ENCODE data around the gene USP3. TPM values are rescaled to one million over a fixed set of nuclear protein-coding genes. Genes with fewer than 3 reads are reported as not detected.

The USP3 gene
- total and polyA plus RNA-seq, 2 of the 13 experiments (the other 11 are each of a cell fraction or from before 2014, with no cell fraction given) = 14.3 to 61.2 TPM

GRCh38 chr15:63503739-63504246 lies 600 bp upstream of the USP3 start (continued):
- TF ChIP-seq, protein P1, sequence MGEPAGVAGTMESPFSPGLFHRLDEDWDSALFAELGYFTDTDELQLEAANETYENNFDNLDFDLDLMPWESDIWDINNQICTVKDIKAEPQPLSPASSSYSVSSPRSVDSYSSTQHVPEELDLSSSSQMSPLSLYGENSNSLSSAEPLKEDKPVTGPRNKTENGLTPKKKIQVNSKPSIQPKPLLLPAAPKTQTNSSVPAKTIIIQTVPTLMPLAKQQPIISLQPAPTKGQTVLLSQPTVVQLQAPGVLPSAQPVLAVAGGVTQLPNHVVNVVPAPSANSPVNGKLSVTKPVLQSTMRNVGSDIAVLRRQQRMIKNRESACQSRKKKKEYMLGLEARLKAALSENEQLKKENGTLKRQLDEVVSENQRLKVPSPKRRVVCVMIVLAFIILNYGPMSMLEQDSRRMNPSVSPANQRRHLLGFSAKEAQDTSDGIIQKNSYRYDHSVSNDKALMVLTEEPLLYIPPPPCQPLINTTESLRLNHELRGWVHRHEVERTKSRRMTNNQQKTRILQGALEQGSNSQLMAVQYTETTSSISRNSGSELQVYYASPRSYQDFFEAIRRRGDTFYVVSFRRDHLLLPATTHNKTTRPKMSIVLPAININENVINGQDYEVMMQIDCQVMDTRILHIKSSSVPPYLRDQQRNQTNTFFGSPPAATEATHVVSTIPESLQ (CRISPR knock-in tag; conservative IDR thresholded peaks at IDR 0.05) = no peak
- no peak for TF ChIP-seq ESRRA (CRISPR knock-in tag; IDR thresholded peaks at IDR 0.05; ENCODE audit: low read depth)
- TF ChIP-seq NR2F2 (IDR thresholded peaks at IDR 0.05; ENCODE audit: borderline replicate concordance, low read depth) = no peak
- TF ChIP-seq TERF1 (CRISPR knock-in tag; IDR thresholded peaks at IDR 0.05) = no peak
- peak; percentile 86; the same call in 1 of the 2 replicates for TF ChIP-seq NAIF1 (CRISPR knock-in tag; IDR thresholded peaks at IDR 0.05; ENCODE audit: borderline replicate concordance)
- TF ChIP-seq CHD4 (IDR thresholded peaks at IDR 0.05; ENCODE audit: borderline replicate concordance, low read length) = peak; percentile 22; the same call in 1 of the 2 replicates
- no peak for TF ChIP-seq ZNF260 (CRISPR knock-in tag; IDR thresholded peaks at IDR 0.05; ENCODE audit: borderline replicate concordance, low read depth)
- no peak for TF ChIP-seq NCOA2 (CRISPR knock-in tag; IDR thresholded peaks at IDR 0.05)
- 0 out of 2 replicates have a peak, but pooled peaks have one; percentile 10 for TF ChIP-seq ZMAT3 (CRISPR knock-in tag; conservative IDR thresholded peaks at IDR 0.05)
- TF ChIP-seq CCAR2 (optimal IDR thresholded peaks at IDR 0.05; ENCODE audit: low read depth, low read length) = no peak
- TF ChIP-seq ADNP (CRISPR knock-in tag; IDR thresholded peaks at IDR 0.05) = no peak
- TF ChIP-seq STAT5B (CRISPR knock-in tag; IDR thresholded peaks at IDR 0.05) = no peak
- no peak for TF ChIP-seq ZNF678 (CRISPR knock-in tag; IDR thresholded peaks at IDR 0.05)
- TF ChIP-seq DMTF1 (CRISPR knock-in tag; IDR thresholded peaks at IDR 0.05) = no peak
- no peak for TF ChIP-seq ZNF761 (CRISPR knock-in tag; conservative IDR thresholded peaks at IDR 0.05)
- TF ChIP-seq ISL2 (CRISPR knock-in tag; IDR thresholded peaks at IDR 0.05) = no peak; the same call in 1 of the 2 replicates
- TF ChIP-seq PHF20 (CRISPR knock-in tag; IDR thresholded peaks at IDR 0.05) = no peak
- TF ChIP-seq ZNF232 (CRISPR knock-in tag; IDR thresholded peaks at IDR 0.05; ENCODE audit: borderline replicate concordance) = no peak
- no peak; the same call in 1 of the 2 replicates for TF ChIP-seq ZFP36L1 (CRISPR knock-in tag; IDR thresholded peaks at IDR 0.05)
- peak; percentile 75; the same call in 1 of the 2 replicates for TF ChIP-seq SSRP1 (CRISPR knock-in tag; IDR thresholded peaks at IDR 0.05)
- TF ChIP-seq GMEB1 (CRISPR knock-in tag; IDR thresholded peaks at IDR 0.05; ENCODE audit: borderline replicate concordance) = no peak
- TF ChIP-seq RFX3 (CRISPR knock-in tag; IDR thresholded peaks at IDR 0.05) = no peak
- no peak for TF ChIP-seq PITX1 (CRISPR knock-in tag; IDR thresholded peaks at IDR 0.05)
- TF ChIP-seq NFIC (IDR thresholded peaks at IDR 0.05; ENCODE audit: low read length) = 0 out of 2 replicates have a peak, but pooled peaks have one; percentile 19
- no peak for TF ChIP-seq TCF7L2 (IDR thresholded peaks at IDR 0.05; ENCODE audit: low read depth, low read length)

Measured in HepG2 (cell line).